Measurements from ENCODE around the gene DLGAP1. TPM values are rescaled to one million over a fixed set of nuclear protein-coding genes. Genes with fewer than 3 reads are reported as not detected.

DLGAP1 gene
- total and polyA plus RNA-seq, 10 of the 15 experiments (the other 5 are each of a cell fraction or from before 2014, with no cell fraction given) = 0.23 to 27.6 (median 1.9) TPM

- H3K4me2 ChIP-seq (ENCODE audit: control insufficient read depth, insufficient read depth) = no peak overlapping the region
- H3K36me3 ChIP-seq (ENCODE audit: control insufficient read depth in 2 of 2, insufficient read depth in 2 of 2, low read length in 1 of 2) = no peaks in the 10 kb centered on the region
- ChIA-PET RAD21 (ENCODE audit: unreplicated experiment) (interaction anchor here (1.0 kb wide), 1 partner anchor 1348 kb away, joined by 4 read pairs; no protein-coding TSS in a partner anchor), CTCF (interaction anchor here (0.8 to 1.2 kb wide), 3 partner anchors 8 to 285 kb away, joined by 3 to 5 read pairs (median 3); no protein-coding TSS in a partner anchor), POLR2A (no interaction called here), SMC1A (ENCODE audit: uncharacterized antibody, unreplicated experiment) (interaction anchor here (1.0 to 1.8 kb wide), 4 partner anchors 12 to 266 kb away, joined by 3 to 11 read pairs (median 4); no protein-coding TSS in a partner anchor)
- DNase-seq (ENCODE audit: low read depth, low spot score) (no peak), FAIRE-seq (no peak), ATAC-seq (peak; percentile 34; the same call in 2 of the 3 replicates)
- no peaks in the 10 kb centered on the region for H4K20me1 ChIP-seq (ENCODE audit: control insufficient read depth, insufficient read depth)
- H3K4me3 ChIP-seq = no peak overlapping the region
- H3K9ac ChIP-seq (ENCODE audit: control insufficient read depth, insufficient read depth, low read length) = no peak overlapping the region
- no peaks in the 10 kb centered on the region for H3K79me2 ChIP-seq (ENCODE audit: control insufficient read depth, insufficient read depth, low read length)
- no peaks in the 10 kb centered on the region for H3K4me1 ChIP-seq (ENCODE audit: control insufficient read depth, insufficient read depth, low read length)
- H3K27me3 ChIP-seq (replicated peaks in 1 of 2; ENCODE audit: control insufficient read depth in 2 of 2, insufficient read depth in 2 of 2, low read length in 1 of 2) = no peaks in the 10 kb centered on the region
- no peak overlapping the region for H2AFZ ChIP-seq (ENCODE audit: control insufficient read depth, low read depth, low read length)
- 12% methylated on average over 8 of the region's 8 CpGs for WGBS (ENCODE audit: insufficient coverage, insufficient replicate concordance, low lambda C conversion rate, missing lambda C conversion rate)
- H3K9me3 ChIP-seq (replicated peaks; ENCODE audit: control insufficient read depth, insufficient read depth, low read length) = no peaks in the 10 kb centered on the region
- in situ Hi-C loops (cut with MboI) (no loop called here), intact Hi-C loops (cut with micrococcal nuclease; ENCODE audit: unreplicated experiment) (loop anchor here (5.0 to 10.0 kb wide), 2 partner anchors 64 to 161 kb away; no protein-coding TSS in a partner anchor)
- no TSS peak for BruUV-seq (replicated peaks)
- H3K27ac ChIP-seq (ENCODE audit: control insufficient read depth, insufficient read depth) = no peak overlapping the region
- TF ChIP-seq PML (IDR thresholded peaks at IDR 0.05; ENCODE audit: low read length) = no peak
- no peak for TF ChIP-seq CBX3 (IDR thresholded peaks at IDR 0.05; ENCODE audit: borderline replicate concordance, low read depth)
- TF ChIP-seq SIN3A (IDR thresholded peaks at IDR 0.05; ENCODE audit: low read depth, low read length) = no peak
- TF ChIP-seq, protein P1, sequence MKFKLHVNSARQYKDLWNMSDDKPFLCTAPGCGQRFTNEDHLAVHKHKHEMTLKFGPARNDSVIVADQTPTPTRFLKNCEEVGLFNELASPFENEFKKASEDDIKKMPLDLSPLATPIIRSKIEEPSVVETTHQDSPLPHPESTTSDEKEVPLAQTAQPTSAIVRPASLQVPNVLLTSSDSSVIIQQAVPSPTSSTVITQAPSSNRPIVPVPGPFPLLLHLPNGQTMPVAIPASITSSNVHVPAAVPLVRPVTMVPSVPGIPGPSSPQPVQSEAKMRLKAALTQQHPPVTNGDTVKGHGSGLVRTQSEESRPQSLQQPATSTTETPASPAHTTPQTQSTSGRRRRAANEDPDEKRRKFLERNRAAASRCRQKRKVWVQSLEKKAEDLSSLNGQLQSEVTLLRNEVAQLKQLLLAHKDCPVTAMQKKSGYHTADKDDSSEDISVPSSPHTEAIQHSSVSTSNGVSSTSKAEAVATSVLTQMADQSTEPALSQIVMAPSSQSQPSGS (IDR thresholded peaks at IDR 0.05; ENCODE audit: low read length) = no peak
- TF ChIP-seq PAX8 (IDR thresholded peaks at IDR 0.05) = no peak
- TF ChIP-seq POU2F2 (IDR thresholded peaks at IDR 0.05; ENCODE audit: borderline replicate concordance, low read depth, low read length) = no peak
- TF ChIP-seq CBFB (IDR thresholded peaks at IDR 0.05; ENCODE audit: low read depth) = no peak
- TF ChIP-seq NFIC (IDR thresholded peaks at IDR 0.05; ENCODE audit: low read depth, low read length) = no peak
- no peak for TF ChIP-seq NFXL1 (IDR thresholded peaks at IDR 0.05; ENCODE audit: borderline replicate concordance)
- TF ChIP-seq PBX3 (IDR thresholded peaks at IDR 0.05; ENCODE audit: insufficient replicate concordance, low read depth, low read length) = no peak
- no peak for TF ChIP-seq MLLT1 (IDR thresholded peaks at IDR 0.05)
- TF ChIP-seq RCOR1 (conservative IDR thresholded peaks at IDR 0.05; ENCODE audit: low read depth, low read length) = no peak
- TF ChIP-seq, protein P2, sequence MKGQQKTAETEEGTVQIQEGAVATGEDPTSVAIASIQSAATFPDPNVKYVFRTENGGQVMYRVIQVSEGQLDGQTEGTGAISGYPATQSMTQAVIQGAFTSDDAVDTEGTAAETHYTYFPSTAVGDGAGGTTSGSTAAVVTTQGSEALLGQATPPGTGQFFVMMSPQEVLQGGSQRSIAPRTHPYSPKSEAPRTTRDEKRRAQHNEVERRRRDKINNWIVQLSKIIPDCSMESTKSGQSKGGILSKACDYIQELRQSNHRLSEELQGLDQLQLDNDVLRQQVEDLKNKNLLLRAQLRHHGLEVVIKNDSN (IDR thresholded peaks at IDR 0.05; ENCODE audit: borderline replicate concordance, extremely low read length, insufficient read depth, low read depth, low read length) = no peak
- TF ChIP-seq ZNF384 (IDR thresholded peaks at IDR 0.05; ENCODE audit: borderline replicate concordance, low read depth, low read length) = no peak
- no peak for TF ChIP-seq ELK1 (IDR thresholded peaks at IDR 0.05; ENCODE audit: low read depth, low read length)
- TF ChIP-seq, protein P3, sequence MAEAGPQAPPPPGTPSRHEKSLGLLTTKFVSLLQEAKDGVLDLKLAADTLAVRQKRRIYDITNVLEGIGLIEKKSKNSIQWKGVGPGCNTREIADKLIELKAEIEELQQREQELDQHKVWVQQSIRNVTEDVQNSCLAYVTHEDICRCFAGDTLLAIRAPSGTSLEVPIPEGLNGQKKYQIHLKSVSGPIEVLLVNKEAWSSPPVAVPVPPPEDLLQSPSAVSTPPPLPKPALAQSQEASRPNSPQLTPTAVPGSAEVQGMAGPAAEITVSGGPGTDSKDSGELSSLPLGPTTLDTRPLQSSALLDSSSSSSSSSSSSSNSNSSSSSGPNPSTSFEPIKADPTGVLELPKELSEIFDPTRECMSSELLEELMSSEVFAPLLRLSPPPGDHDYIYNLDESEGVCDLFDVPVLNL (IDR thresholded peaks at IDR 0.05; ENCODE audit: low read depth, low read length) = no peak
- TF ChIP-seq PAX5 (IDR thresholded peaks at IDR 0.05; ENCODE audit: borderline replicate concordance, low read depth, low read length) = no peak
Measured at GRCh38 chr18:3710712-3711301, 744.3 kb downstream of the DLGAP1 start.
